Measurements from ENCODE around the gene MAGEA6.

Gene MAGEA6

DNA sequence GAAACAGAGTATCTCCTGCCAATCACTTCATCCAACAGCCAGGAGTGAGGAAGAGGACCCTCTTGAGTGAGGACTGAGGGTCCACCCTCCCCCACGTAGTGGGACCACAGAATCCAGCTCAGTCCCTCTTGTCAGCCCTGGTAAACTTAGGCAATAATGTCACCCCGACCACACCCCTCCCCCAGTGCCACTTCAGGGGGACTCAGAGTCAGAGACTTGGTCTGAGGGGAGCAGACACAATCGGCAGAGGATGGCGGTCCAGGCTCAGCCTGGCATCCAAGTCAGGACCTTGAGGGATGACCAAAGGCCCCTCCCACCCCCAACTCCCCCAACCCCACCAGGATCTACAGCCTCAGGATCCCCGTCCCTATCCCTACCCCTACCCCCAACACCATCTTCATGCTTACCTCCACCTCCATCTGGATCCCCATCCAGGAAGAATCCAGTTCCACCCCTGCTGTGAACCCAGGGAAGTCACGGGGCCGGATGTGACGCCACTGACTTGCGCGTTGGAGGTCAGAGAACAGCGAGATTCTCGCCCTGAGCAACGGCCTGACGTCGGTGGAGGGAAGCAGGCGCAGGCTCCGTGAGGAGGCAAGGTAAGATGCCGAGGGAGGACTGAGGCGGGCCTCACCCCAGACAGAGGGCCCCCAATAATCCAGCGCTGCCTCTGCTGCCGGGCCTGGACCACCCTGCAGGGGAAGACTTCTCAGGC is 36.1 kb downstream of the MAGEA6 start, which contains the start of the genes CSAG1 and MAGEA12:
TSS of gene CSAG1 (minus strand) at position 461 of the 715 bp plus-strand sequence. CDS start 1,261 bp downstream, outside the sequence.
TSS of gene MAGEA12 (plus strand) at position 497 of the 715 bp plus-strand sequence. CDS start 2,405 bp downstream, outside the sequence.
- DNase-seq, result no peak

DNA sequence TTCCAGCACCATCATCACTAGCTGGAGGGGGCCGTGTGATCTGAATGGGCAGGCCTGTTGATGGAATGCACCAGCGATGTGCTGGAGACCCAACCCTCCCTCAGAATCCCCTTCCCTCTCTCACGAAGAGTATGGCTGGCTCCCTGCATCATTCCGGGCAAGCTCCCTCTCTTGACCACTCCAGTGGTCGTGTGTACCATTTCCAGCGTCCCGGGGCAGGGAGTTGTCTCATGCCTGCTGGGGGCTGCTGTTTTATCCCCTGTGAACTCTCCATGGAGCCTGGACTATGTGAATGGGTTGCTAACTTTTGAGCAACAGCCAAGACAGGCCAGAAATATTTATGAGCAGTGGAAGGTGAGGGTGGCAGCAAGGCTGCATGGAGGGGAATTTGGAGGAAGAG is 44.1 kb downstream of the MAGEA6 start:
- DNase-seq, result no peak

Data from T-helper 2 cell (primary cell).